GM23338 (cell line): ENCODE data around the gene HCST. TPM values are rescaled to one million over a fixed set of nuclear protein-coding genes. Genes with fewer than 3 reads are reported as not detected.

Source experiments
- ATAC-seq: fragments of 200-7000 bp; cut with Tn5 transposase; 3 replicates; pipeline ENCODE4 v1.9.1; 2020
- DNase-seq: peaks from one replicate; pipeline ENCODE4 v3.0.0-alpha.2; 2015; ENCODE audit warnings: low spot score
- H2AFZ ChIP-seq: fragments of 200-600 bp; sonication (generic); 2 replicates; pipeline ENCODE4 v1.8.0; 2016; ENCODE audit warnings: antibody characterized with exemption, mild to moderate bottlenecking, moderate library complexity
- H3F3A ChIP-seq: fragments of 200-600 bp; sonication (generic); replicated peaks from 2 replicates; pipeline ENCODE4 v1.8.0; 2017; ENCODE audit warnings: antibody characterized with exemption, mixed run types, low read depth
- H3K27ac ChIP-seq: fragments of 200-600 bp; sonication (generic); 2 replicates; pipeline ENCODE4 v1.6.1; 2016; ENCODE audit warnings: low read depth
- H3K27me3 ChIP-seq: fragments of 200-600 bp; sonication (generic); 2 replicates; pipeline ENCODE4 v1.8.0; 2016; ENCODE audit warnings: mild to moderate bottlenecking, mixed run types, moderate library complexity; ENCODE audit not compliant: insufficient read depth
- H3K36me3 ChIP-seq: fragments of 200-600 bp; sonication (generic); 2 replicates; pipeline ENCODE4 v1.8.0; 2016; ENCODE audit warnings: mild to moderate bottlenecking; ENCODE audit not compliant: insufficient read depth
- H3K4me1 ChIP-seq: fragments of 200-600 bp; sonication (generic); 2 replicates; pipeline ENCODE4 v1.8.0; 2016; ENCODE audit warnings: mild to moderate bottlenecking, moderate library complexity; ENCODE audit not compliant: insufficient read depth
- H3K4me2 ChIP-seq: fragments of 200-600 bp; sonication (generic); 2 replicates; pipeline ENCODE4 v1.7.1; 2017; ENCODE audit warnings: mixed run types
- H3K4me3 ChIP-seq: fragments of 200-600 bp; sonication (generic); 2 replicates; pipeline ENCODE4 v1.6.1; 2016; ENCODE audit warnings: mixed run types
- H3K79me2 ChIP-seq: fragments of 200-600 bp; sonication (generic); replicated peaks from 2 replicates; pipeline ENCODE4 v1.8.0; 2017; ENCODE audit warnings: mild to moderate bottlenecking; ENCODE audit not compliant: insufficient read depth
- H3K9me2 ChIP-seq: fragments of 200-600 bp; sonication (generic); 2 replicates; pipeline ENCODE4 v1.8.0; 2017; ENCODE audit not compliant: insufficient read depth
- H4K20me1 ChIP-seq: fragments of 200-600 bp; sonication (generic); replicated peaks from 2 replicates; pipeline ENCODE4 v1.8.0; 2017; ENCODE audit warnings: mild to moderate bottlenecking; ENCODE audit not compliant: insufficient read depth
- H3K27ac Mint-ChIP-seq: 2 replicates; pipeline ENCODE4 v1.8.0; 2020; ENCODE audit warnings: inconsistent platforms, mild to moderate bottlenecking, moderate library complexity, mixed read lengths
- H3K27me3 Mint-ChIP-seq: 3 replicates; pipeline ENCODE4 v1.8.0; 2022; ENCODE audit warnings: low read depth, mild to moderate bottlenecking, moderate library complexity, mixed read lengths, inconsistent platforms; ENCODE audit not compliant: insufficient read depth, poor library complexity
- H3K36me3 Mint-ChIP-seq: 3 replicates; pipeline ENCODE4 v1.8.0; 2021; ENCODE audit warnings: low read depth, mild to moderate bottlenecking, inconsistent platforms, moderate library complexity, mixed read lengths
- H3K4me1 Mint-ChIP-seq: 3 replicates; pipeline ENCODE4 v1.8.0; 2020; ENCODE audit warnings: mild to moderate bottlenecking, inconsistent platforms, mixed read lengths
- H3K4me3 Mint-ChIP-seq: 3 replicates; pipeline ENCODE4 v1.8.0; 2021; ENCODE audit warnings: moderate library complexity, mild to moderate bottlenecking, inconsistent platforms, mixed read lengths
- H3K9me3 Mint-ChIP-seq: 3 replicates; pipeline ENCODE4 v1.8.0; 2020; ENCODE audit warnings: moderate library complexity, mild to moderate bottlenecking, inconsistent platforms, mixed read lengths
- CREB1 ChIP-seq: fragments of 250-450 bp; sonication (Bioruptor Pico); IDR thresholded peaks from 2 replicates; pipeline ENCODE4 v1.5.0; 2020; ENCODE audit warnings: low read depth, mild to moderate bottlenecking, moderate library complexity
- POLR2AphosphoS5 ChIP-seq: IDR thresholded peaks from 2 replicates; pipeline ENCODE4 v1.6.1; 2016; ENCODE audit warnings: antibody characterized with exemption, low read depth
- STAT1 ChIP-seq: IDR thresholded peaks from one replicate; pipeline ENCODE4 v1.6.1; 2016; ENCODE audit warnings: antibody characterized with exemption; ENCODE audit not compliant: unreplicated experiment
- ZNF114 ChIP-seq: fragments of 250-450 bp; sonication (Bioruptor Pico); IDR thresholded peaks from 2 replicates; pipeline ENCODE4 v1.5.0; 2020; ENCODE audit warnings: mild to moderate bottlenecking, moderate library complexity
- ZNF331 ChIP-seq: fragments of 250-450 bp; sonication (Bioruptor Pico); IDR thresholded peaks from 2 replicates; pipeline ENCODE4 v1.5.0; 2020; ENCODE audit warnings: low read depth, mild to moderate bottlenecking, moderate library complexity
- polyA plus RNA-seq: library from polyadenylated mRNA; unstranded; fragments of >200 nt; fragmentation: Nextera tagmentation; extraction: Ambion mirVana; gene quantifications from 2 replicates; pipeline ENCODE4 v1.2.1, GENCODE V29; 2016
- total RNA-seq: library from RNA; depleted of rRNA; stranded (reverse); fragments of >200 nt; shearing (Covaris generic); gene quantifications from 2 replicates; pipeline ENCODE4 v1.2.3, GENCODE V29; 2014
- TF ChIP-seq, protein P1 (sequence below): fragments of 250-450 bp; sonication (Bioruptor Pico); IDR thresholded peaks from 2 replicates; pipeline ENCODE4 v1.5.0; 2020; ENCODE audit warnings: mild to moderate bottlenecking, moderate library complexity
- TF ChIP-seq, protein P2 (sequence below): IDR thresholded peaks from one replicate; pipeline ENCODE4 v1.6.1; 2018; ENCODE audit warnings: antibody characterized with exemption; ENCODE audit not compliant: unreplicated experiment

HCST gene
- total and polyA plus RNA-seq, 2 experiments from 2014 or later = 2.1 TPM; not detected in 1

DNA sequence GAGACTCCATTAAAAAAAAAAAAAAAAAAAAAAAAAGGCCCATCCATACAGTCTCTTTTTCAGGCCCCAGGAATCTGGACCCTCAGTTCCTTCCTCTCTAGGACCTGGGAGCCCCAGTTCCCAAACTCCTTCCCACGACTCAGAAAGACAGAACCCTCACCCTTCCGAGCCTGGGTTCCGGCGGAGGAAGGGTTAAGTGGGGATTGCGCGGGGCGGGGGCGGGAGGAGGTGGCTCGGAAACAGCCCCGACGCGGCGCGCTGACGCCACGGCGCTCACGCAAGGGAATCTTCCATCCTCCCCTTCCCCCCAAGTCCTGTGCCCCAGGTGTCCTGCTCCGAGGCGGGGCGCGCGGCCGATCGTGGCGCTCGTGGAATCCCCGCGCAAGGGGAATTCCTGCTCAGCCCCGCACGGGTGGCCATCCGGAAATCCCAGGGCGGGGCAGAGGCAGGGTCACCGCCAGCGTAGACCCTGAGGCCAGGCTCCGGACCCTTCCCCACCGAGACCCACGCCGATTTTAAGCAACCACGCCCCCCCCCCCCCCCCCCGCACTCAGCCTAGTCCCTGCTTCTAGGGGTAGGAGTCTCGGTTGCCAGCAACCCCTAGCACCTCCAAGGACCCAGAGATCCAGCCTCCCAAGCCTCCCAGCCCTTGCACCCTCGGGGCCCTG is 2.6 kb upstream of the HCST start:
- Mint-ChIP-seq H3K27me3 (peaks cover 23% of the 10 kb centered on the region), H3K27ac (peak overlapping the region; percentile 84; the same call in 1 of the 2 replicates)
- H3K27me3 ChIP-seq = no peaks in the 10 kb centered on the region

More for the DNA sequence above, 2.6 kb upstream of the HCST start:
- H3K36me3 Mint-ChIP-seq = peaks cover 21% of the 10 kb centered on the region
- no peaks in the 10 kb centered on the region for H3K9me2 ChIP-seq
- peaks cover 12% of the 10 kb centered on the region; the same call in 1 of the 2 replicates for H3K36me3 ChIP-seq
- peak; percentile 36 for ATAC-seq
- H4K20me1 ChIP-seq = no peaks in the 10 kb centered on the region
- H3K4me3 ChIP-seq = peak overlapping the region; percentile 99
- peaks cover 26% of the 10 kb centered on the region for H3K4me1 Mint-ChIP-seq
- H3K4me1 ChIP-seq = peaks cover 23% of the 10 kb centered on the region
- peaks cover 13% of the 10 kb centered on the region for H3K79me2 ChIP-seq
- peak; percentile 83 for DNase-seq
- H3K4me2 ChIP-seq = peak overlapping the region; percentile 96
- no peaks in the 10 kb centered on the region for H3K9me3 Mint-ChIP-seq
- peaks cover 20% of the 10 kb centered on the region; the same call in 1 of the 2 replicates for H3F3A ChIP-seq
- peak overlapping the region; percentile 95 for H3K4me3 Mint-ChIP-seq
- H3K27ac ChIP-seq = peak overlapping the region; percentile 74
- peak overlapping the region; percentile 87 for H2AFZ ChIP-seq
- TF ChIP-seq, protein P1, sequence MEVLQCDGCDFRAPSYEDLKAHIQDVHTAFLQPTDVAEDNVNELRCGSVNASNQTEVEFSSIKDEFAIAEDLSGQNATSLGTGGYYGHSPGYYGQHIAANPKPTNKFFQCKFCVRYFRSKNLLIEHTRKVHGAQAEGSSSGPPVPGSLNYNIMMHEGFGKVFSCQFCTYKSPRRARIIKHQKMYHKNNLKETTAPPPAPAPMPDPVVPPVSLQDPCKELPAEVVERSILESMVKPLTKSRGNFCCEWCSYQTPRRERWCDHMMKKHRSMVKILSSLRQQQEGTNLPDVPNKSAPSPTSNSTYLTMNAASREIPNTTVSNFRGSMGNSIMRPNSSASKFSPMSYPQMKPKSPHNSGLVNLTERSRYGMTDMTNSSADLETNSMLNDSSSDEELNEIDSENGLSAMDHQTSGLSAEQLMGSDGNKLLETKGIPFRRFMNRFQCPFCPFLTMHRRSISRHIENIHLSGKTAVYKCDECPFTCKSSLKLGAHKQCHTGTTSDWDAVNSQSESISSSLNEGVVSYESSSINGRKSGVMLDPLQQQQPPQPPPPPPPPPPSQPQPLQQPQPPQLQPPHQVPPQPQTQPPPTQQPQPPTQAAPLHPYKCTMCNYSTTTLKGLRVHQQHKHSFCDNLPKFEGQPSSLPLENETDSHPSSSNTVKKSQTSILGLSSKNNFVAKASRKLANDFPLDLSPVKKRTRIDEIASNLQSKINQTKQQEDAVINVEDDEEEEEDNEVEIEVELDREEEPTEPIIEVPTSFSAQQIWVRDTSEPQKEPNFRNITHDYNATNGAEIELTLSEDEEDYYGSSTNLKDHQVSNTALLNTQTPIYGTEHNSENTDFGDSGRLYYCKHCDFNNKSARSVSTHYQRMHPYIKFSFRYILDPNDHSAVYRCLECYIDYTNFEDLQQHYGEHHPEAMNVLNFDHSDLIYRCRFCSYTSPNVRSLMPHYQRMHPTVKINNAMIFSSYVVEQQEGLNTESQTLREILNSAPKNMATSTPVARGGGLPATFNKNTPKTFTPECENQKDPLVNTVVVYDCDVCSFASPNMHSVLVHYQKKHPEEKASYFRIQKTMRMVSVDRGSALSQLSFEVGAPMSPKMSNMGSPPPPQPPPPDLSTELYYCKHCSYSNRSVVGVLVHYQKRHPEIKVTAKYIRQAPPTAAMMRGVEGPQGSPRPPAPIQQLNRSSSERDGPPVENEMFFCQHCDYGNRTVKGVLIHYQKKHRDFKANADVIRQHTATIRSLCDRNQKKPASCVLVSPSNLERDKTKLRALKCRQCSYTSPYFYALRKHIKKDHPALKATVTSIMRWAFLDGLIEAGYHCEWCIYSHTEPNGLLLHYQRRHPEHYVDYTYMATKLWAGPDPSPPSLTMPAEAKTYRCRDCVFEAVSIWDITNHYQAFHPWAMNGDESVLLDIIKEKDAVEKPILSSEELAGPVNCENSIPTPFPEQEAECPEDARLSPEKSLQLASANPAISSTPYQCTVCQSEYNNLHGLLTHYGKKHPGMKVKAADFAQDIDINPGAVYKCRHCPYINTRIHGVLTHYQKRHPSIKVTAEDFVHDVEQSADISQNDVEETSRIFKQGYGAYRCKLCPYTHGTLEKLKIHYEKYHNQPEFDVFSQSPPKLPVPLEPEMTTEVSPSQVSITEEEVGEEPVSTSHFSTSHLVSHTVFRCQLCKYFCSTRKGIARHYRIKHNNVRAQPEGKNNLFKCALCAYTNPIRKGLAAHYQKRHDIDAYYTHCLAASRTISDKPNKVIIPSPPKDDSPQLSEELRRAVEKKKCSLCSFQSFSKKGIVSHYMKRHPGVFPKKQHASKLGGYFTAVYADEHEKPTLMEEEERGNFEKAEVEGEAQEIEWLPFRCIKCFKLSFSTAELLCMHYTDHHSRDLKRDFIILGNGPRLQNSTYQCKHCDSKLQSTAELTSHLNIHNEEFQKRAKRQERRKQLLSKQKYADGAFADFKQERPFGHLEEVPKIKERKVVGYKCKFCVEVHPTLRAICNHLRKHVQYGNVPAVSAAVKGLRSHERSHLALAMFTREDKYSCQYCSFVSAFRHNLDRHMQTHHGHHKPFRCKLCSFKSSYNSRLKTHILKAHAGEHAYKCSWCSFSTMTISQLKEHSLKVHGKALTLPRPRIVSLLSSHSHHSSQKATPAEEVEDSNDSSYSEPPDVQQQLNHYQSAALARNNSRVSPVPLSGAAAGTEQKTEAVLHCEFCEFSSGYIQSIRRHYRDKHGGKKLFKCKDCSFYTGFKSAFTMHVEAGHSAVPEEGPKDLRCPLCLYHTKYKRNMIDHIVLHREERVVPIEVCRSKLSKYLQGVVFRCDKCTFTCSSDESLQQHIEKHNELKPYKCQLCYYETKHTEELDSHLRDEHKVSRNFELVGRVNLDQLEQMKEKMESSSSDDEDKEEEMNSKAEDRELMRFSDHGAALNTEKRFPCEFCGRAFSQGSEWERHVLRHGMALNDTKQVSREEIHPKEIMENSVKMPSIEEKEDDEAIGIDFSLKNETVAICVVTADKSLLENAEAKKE (CRISPR knock-in tag) = no peak
- TF ChIP-seq, protein P2, sequence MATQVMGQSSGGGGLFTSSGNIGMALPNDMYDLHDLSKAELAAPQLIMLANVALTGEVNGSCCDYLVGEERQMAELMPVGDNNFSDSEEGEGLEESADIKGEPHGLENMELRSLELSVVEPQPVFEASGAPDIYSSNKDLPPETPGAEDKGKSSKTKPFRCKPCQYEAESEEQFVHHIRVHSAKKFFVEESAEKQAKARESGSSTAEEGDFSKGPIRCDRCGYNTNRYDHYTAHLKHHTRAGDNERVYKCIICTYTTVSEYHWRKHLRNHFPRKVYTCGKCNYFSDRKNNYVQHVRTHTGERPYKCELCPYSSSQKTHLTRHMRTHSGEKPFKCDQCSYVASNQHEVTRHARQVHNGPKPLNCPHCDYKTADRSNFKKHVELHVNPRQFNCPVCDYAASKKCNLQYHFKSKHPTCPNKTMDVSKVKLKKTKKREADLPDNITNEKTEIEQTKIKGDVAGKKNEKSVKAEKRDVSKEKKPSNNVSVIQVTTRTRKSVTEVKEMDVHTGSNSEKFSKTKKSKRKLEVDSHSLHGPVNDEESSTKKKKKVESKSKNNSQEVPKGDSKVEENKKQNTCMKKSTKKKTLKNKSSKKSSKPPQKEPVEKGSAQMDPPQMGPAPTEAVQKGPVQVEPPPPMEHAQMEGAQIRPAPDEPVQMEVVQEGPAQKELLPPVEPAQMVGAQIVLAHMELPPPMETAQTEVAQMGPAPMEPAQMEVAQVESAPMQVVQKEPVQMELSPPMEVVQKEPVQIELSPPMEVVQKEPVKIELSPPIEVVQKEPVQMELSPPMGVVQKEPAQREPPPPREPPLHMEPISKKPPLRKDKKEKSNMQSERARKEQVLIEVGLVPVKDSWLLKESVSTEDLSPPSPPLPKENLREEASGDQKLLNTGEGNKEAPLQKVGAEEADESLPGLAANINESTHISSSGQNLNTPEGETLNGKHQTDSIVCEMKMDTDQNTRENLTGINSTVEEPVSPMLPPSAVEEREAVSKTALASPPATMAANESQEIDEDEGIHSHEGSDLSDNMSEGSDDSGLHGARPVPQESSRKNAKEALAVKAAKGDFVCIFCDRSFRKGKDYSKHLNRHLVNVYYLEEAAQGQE = no peak
- TF ChIP-seq STAT1 (no peak), POLR2AphosphoS5 (peak; percentile 56), ZNF114 (no peak), CREB1 (CRISPR knock-in tag) (peak; percentile 83), ZNF331 (no peak)
